Measurements from ENCODE around the gene HJV. TPM values are rescaled to one million over a fixed set of nuclear protein-coding genes. Genes with fewer than 3 reads are reported as not detected.

HJV gene
- total RNA-seq, 6 experiments from 2014 or later = 53.0 to 215 (median 109) TPM

GRCh38 chr1:145996433-145997015 lies 25.0 kb downstream of the HJV start, which contains the start of gene TXNIP:
Gene TXNIP, minus strand, starts transcription at chr1:145996579. Its CDS starts 313 bp downstream, at chr1:145996266.
- peaks cover 0 to 31% (median 24%) of the 10 kb centered on the region in 4 donors for H3K36me3 ChIP-seq
- under 1% methylated on average over 27 of the region's 30 CpGs for WGBS (ENCODE audit: insufficient coverage, low coverage, low lambda C conversion rate, missing lambda C conversion rate)
- TF ChIP-seq CTCF (IDR thresholded peaks at IDR 0.05) (no peak), POLR2A (IDR thresholded peaks at IDR 0.05) (peak; percentile 99)
- ATAC-seq (peak; percentile 81 to 91 (median 86)), DNase-seq (peak; percentile 99)
- H3K9me3 ChIP-seq = no peaks in the 10 kb centered on the region
- no peaks in the 10 kb centered on the region for H3K27me3 ChIP-seq
- H3K4me3 ChIP-seq = peak within 1 kb of the TSS; percentile 79 to 91 (median 83)
- peaks cover 0 to 56% (median 25%) of the 10 kb centered on the region in 4 donors for H3K4me1 ChIP-seq
- peak within 1 kb of the TSS; percentile 88 to 98 (median 92) for H3K27ac ChIP-seq
- intact Hi-C loops (cut with DNase I) = no loop called here

DNA sequence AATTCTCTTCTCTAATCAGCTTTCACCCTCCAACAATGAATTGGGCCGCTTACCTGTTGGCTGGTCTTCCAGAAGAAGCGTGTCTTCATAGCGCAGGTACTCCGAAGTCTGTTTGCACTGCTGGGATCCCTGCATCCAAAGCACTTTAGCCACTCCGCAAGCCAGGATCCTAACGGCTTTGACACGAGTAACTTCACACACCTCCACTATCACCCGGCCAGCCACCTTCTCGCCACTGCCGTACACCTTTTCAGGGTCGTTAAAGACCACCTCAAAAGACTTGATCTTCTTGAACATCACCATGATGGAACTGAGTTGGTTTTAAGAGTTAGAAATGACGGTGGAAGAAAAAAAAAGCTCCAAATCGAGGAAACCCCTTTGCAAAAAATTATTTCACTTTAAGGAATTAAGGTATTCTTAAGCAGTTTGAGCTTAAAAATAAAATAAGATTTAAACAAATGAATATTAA lies 25.5 kb downstream of the HJV start:
- under 1% methylated on average over 13 of the region's 13 CpGs for WGBS (ENCODE audit: insufficient coverage, low coverage, low lambda C conversion rate, missing lambda C conversion rate)
- Histone ChIP-seq H3K4me3 (peak overlapping the region; percentile 79 to 91 (median 83)), H3K4me1 (peaks cover 0 to 61% (median 25%) of the 10 kb centered on the region in 4 donors), H3K36me3 (peaks cover 0 to 31% (median 24%) of the 10 kb centered on the region in 4 donors), H3K9me3 (no peaks in the 10 kb centered on the region), H3K27ac (peak overlapping the region; percentile 88 to 98 (median 92)), H3K27me3 (no peaks in the 10 kb centered on the region)
- ATAC-seq (peak in 2 of 4 donors; percentile 3 to 8), DNase-seq (no peak)
- intact Hi-C loops (cut with DNase I) = no loop called here
- TF ChIP-seq POLR2A (IDR thresholded peaks at IDR 0.05) = no peak
- TF ChIP-seq CTCF (IDR thresholded peaks at IDR 0.05) = no peak

DNA sequence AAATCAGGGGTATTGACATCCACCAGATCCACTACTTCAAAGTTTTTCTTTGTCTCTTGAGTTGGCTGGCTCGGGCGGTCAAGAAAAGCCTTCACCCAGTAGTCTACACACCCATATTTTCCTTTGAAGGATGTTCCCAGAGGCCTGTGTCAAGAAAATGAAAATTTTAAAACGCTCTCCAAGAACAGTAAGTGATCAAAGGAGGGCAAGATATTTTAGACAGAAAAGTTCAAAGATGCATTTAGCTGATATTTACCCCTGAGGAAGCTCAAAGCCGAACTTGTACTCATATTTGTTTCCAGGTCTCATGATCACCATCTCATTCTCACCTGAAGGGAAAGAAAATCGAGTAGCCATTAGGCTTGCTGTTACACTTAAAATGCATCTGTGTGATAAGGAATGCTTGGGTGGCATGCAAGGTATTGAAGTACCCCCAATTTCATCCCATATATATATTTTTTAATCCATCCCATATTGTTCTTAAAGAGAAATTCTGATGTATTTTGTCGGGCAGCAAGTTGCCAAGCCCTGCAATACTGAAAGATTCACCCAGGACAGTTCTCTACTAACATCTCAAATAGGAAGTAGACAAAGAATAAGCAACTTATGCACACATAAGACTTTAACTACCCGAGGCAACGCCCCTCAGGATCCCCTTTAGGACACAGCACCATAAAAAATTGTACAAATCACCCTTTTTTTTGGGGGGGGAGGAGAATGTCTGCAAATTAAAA lies 26.2 kb downstream of the HJV start:
- H3K4me1 ChIP-seq = peaks cover 0 to 68% (median 25%) of the 10 kb centered on the region in 4 donors
- DNase-seq = no peak
- peak overlapping the region; percentile 79 to 91 (median 83) for H3K4me3 ChIP-seq
- H3K9me3 ChIP-seq = no peaks in the 10 kb centered on the region
- H3K27me3 ChIP-seq = no peaks in the 10 kb centered on the region
- peaks cover 0 to 31% (median 24%) of the 10 kb centered on the region in 4 donors for H3K36me3 ChIP-seq
- peak overlapping the region; percentile 88 to 98 (median 92) for H3K27ac ChIP-seq
- 0% methylated on average over 8 of the region's 8 CpGs for WGBS (ENCODE audit: insufficient coverage, low coverage, low lambda C conversion rate, missing lambda C conversion rate)
- no peak for ATAC-seq
- TF ChIP-seq POLR2A (IDR thresholded peaks at IDR 0.05) = no peak
- TF ChIP-seq CTCF (IDR thresholded peaks at IDR 0.05) = no peak
- intact Hi-C loops (cut with DNase I) = no loop called here

GRCh38 chr1:145994391-145995120 lies 27.0 kb downstream of the HJV start:
- TF ChIP-seq POLR2A (IDR thresholded peaks at IDR 0.05) (peak; percentile 33), CTCF (IDR thresholded peaks at IDR 0.05) (no peak)
- DNase-seq (no peak), ATAC-seq (no peak)
- Histone ChIP-seq H3K4me3 (peak overlapping the region; percentile 79 to 91 (median 83)), H3K9me3 (no peaks in the 10 kb centered on the region), H3K4me1 (peaks cover 0 to 61% (median 22%) of the 10 kb centered on the region in 4 donors), H3K27ac (peak overlapping the region; percentile 88 to 98 (median 92)), H3K36me3 (peaks cover 0 to 31% (median 24%) of the 10 kb centered on the region in 4 donors), H3K27me3 (no peaks in the 10 kb centered on the region)
- WGBS (ENCODE audit: insufficient coverage, low coverage, low lambda C conversion rate, missing lambda C conversion rate) = 11% methylated on average over 10 of the region's 10 CpGs
- intact Hi-C loops (cut with DNase I) = no loop called here
